ENCODE data around the gene POLR2H. TPM values are rescaled to one million over a fixed set of nuclear protein-coding genes. Genes with fewer than 3 reads are reported as not detected.

Gene POLR2H
- total RNA-seq, 4 donors from 2014 or later = 74.4 to 206 (median 146) TPM

DNA sequence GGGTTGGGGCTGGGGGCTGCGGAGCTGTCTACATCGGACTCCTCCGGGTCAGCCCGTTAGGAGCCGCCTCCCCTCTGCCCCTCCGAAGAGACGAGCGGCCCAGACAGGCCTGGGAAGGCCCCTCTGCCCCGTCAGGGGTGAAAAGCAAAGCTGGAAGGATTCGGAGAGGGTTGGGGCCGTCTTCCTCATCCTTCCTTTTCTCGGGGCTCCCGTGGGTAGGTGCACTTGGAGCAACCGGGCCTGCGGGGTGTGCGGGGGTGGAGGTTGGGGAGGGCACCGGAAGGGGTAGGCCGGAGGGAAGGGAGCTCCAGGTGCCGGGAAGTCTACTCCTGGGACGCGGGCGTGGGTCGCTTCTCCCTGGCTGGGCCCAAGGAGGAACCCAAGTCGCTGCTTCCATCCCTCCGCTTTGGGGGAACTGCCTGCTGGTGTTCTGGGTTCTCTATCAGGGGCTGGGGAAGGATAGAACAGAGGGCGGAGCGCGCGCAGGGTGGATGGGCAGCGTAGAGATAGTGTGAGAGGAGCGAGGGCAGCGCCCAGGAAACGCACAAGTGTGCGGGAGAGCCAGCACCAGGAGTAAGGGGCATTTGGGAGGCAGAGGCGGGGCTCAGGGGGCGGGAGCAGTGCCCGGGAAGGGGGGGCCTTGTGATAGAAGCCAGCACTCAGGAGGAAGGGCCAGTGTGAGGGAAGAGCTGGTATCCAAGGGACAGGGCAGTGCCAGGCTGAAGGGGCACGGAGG lies 590 bp downstream of the POLR2H start:
- in situ Hi-C loops (cut with MboI; ENCODE audit: low pct_ligation_motif_present in 1 of 4, low pct_unique_long_range_greater_than_20kb in 1 of 4, low sequenced_read_pairs in 3 of 4) (loop anchor here in 1 of 4 donors (25.0 kb wide), 1 partner anchor 425 kb away; no protein-coding TSS in a partner anchor), intact Hi-C loops (cut with DNase I; ENCODE audit: low total_unique reads) (loop anchor here (10.0 kb wide), 1 partner anchor 153 kb away; no protein-coding TSS in a partner anchor)
- 0 to 1% methylated on average over 18 to 31 of the region's 38 CpGs for WGBS, 2 donors (ENCODE audit: low coverage in 1 of 2)
- peak overlapping the region; percentile 94 to 100 (median 97) for H3K27ac ChIP-seq
- H3K9me3 ChIP-seq = no peaks in the 10 kb centered on the region
- H3K36me3 ChIP-seq = peaks cover 0 to 7% (median 3%) of the 10 kb centered on the region in 4 donors
- TF ChIP-seq, protein P1, sequence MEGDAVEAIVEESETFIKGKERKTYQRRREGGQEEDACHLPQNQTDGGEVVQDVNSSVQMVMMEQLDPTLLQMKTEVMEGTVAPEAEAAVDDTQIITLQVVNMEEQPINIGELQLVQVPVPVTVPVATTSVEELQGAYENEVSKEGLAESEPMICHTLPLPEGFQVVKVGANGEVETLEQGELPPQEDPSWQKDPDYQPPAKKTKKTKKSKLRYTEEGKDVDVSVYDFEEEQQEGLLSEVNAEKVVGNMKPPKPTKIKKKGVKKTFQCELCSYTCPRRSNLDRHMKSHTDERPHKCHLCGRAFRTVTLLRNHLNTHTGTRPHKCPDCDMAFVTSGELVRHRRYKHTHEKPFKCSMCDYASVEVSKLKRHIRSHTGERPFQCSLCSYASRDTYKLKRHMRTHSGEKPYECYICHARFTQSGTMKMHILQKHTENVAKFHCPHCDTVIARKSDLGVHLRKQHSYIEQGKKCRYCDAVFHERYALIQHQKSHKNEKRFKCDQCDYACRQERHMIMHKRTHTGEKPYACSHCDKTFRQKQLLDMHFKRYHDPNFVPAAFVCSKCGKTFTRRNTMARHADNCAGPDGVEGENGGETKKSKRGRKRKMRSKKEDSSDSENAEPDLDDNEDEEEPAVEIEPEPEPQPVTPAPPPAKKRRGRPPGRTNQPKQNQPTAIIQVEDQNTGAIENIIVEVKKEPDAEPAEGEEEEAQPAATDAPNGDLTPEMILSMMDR (IDR thresholded peaks at IDR 0.05) = no peak
- TF ChIP-seq POLR2AphosphoS5 (IDR thresholded peaks at IDR 0.05) (peak; percentile 58 to 82 (median 75)), POLR2A (IDR thresholded peaks at IDR 0.05) (peak; percentile 82)
- peak; percentile 81 for DNase-seq
- H3K27me3 ChIP-seq = no peaks in the 10 kb centered on the region
- H3K4me1 ChIP-seq = peaks cover 7 to 38% (median 29%) of the 10 kb centered on the region in 4 donors
- H3K4me3 ChIP-seq = peak overlapping the region; percentile 44 to 95 (median 86)

DNA sequence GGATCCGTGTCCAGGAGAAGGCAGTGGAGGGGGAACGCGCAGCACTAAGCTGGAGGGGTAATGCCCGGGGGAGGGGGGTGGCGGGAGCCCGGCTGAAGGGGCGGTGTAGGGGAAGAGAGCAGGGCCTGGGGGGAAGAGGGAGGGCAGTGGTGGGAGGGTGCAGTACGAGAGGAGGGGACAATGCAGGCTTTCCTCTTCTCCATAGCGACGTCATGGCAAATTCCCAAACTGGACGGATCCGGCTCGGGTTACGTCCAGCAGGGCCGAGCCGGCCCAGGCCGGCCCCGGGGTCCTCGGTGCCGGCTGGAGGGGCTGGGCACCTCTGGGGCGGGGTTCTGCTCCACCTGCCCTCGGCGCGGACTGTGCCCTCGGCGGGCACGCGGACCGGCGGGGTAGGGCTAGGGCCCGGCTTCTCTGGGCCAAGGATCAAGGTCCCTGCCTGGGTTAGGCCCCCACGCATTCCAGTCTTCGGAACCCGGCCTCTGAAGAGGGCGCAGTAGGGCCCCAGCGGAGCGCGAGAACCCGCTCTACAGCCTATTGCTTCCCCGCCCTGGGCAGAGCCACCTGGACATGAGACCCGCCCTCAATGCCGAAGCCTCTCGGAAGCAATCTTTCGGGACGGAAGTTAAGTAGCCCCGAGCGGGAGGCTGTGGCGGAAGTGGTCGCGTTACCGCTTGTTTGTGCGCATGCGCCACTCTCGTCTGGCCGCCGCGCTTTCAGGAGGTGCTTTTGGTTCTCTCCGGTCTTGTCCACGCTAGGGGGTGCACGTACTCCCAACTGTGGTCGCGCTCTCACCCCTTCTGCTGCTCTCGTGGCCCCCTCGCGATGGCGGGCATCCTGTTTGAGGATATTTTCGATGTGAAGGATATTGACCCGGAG lies 1.4 kb downstream of the POLR2H start:
- H3K9me3 ChIP-seq = no peaks in the 10 kb centered on the region
- no peaks in the 10 kb centered on the region for H3K27me3 ChIP-seq
- peak overlapping the region; percentile 94 to 100 (median 97) for H3K27ac ChIP-seq
- peak overlapping the region; percentile 44 to 95 (median 86) for H3K4me3 ChIP-seq
- H3K4me1 ChIP-seq = peaks cover 7 to 38% (median 29%) of the 10 kb centered on the region in 4 donors
- in situ Hi-C loops (cut with MboI; ENCODE audit: low pct_ligation_motif_present in 1 of 4, low pct_unique_long_range_greater_than_20kb in 1 of 4, low sequenced_read_pairs in 3 of 4) = loop anchor here in 1 of 4 donors (25.0 kb wide), 1 partner anchor 424 kb away; no protein-coding TSS in a partner anchor
- 0% methylated on average over 6 to 62 of the region's 68 CpGs for WGBS, 2 donors (ENCODE audit: low coverage in 1 of 2)
- intact Hi-C loops (cut with DNase I; ENCODE audit: low total_unique reads) = loop anchor here (10.0 kb wide), 1 partner anchor 152 kb away; no protein-coding TSS in a partner anchor
- DNase-seq = peak; percentile 98
- TF ChIP-seq, protein P1 (IDR thresholded peaks at IDR 0.05) = peak; percentile 38 to 68 (median 47)
- TF ChIP-seq EP300 (IDR thresholded peaks at IDR 0.05; ENCODE audit: low read depth) (peak; percentile 66), POLR2AphosphoS5 (IDR thresholded peaks at IDR 0.05) (peak; percentile 76 to 93 (median 79)), POLR2A (IDR thresholded peaks at IDR 0.05) (peak; percentile 80)
- H3K36me3 ChIP-seq = peaks cover 0 to 6% (median 1%) of the 10 kb centered on the region in 4 donors

DNA sequence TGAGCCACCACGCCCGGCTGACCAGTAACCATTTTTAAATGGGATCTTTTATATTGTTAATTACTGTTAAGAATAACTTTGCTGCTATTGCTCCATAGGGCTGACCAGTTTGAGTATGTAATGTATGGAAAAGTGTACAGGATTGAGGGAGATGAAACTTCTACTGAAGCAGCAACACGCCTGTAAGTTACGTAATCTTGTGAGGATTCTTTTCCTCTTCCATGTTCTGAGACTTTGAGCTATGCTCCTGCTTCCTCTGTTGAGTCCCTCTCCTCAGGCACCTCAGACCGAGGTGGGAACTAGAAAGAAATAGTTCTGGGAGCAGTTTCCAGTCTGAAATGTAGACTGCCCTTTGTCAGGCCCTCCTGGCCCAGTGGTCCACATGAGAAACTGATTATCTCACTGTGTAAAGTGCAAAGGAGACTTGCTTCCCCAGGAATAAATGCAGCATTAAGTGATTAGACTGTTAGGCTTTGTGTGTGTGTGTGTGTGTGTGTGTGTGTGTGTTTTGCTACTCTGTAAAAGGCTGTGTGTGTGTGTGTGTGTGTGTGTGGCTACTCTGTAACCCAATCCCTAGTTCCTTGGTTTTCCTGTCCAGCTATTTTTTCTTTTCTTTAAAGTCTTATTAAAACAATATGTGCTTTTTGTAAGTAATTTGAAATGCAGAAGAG lies 5.2 kb downstream of the POLR2H start:
- WGBS, 2 donors (ENCODE audit: low coverage in 1 of 2) = 69 to 87% methylated on average over 3 to 5 of the region's 5 CpGs
- DNase-seq = no peak
- intact Hi-C loops (cut with DNase I; ENCODE audit: low total_unique reads) = loop anchor here (10.0 kb wide), 1 partner anchor 148 kb away; no protein-coding TSS in a partner anchor

More for the DNA sequence above, 5.2 kb downstream of the POLR2H start:
- H3K36me3 ChIP-seq = peaks cover 0 to 10% (median 3%) of the 10 kb centered on the region in 4 donors
- no peak overlapping the region for H3K27ac ChIP-seq
- TF ChIP-seq, protein P1 (IDR thresholded peaks at IDR 0.05) = no peak
- TF ChIP-seq POLR2A (IDR thresholded peaks at IDR 0.05) (no peak), POLR2AphosphoS5 (IDR thresholded peaks at IDR 0.05) (no peak), EP300 (IDR thresholded peaks at IDR 0.05; ENCODE audit: low read depth) (no peak)
- in situ Hi-C loops (cut with MboI; ENCODE audit: low pct_ligation_motif_present in 1 of 4, low pct_unique_long_range_greater_than_20kb in 1 of 4, low sequenced_read_pairs in 3 of 4) = loop anchor here in 1 of 4 donors (25.0 kb wide), 1 partner anchor 421 kb away; no protein-coding TSS in a partner anchor
- H3K4me3 ChIP-seq = no peak overlapping the region
- no peaks in the 10 kb centered on the region for H3K9me3 ChIP-seq
- H3K27me3 ChIP-seq = no peaks in the 10 kb centered on the region
- H3K4me1 ChIP-seq = peaks cover 0 to 26% (median 15%) of the 10 kb centered on the region in 4 donors

Measured in transverse colon (tissue), 4 donors.